Measurements from ENCODE around the gene PPP2R5A.

Gene PPP2R5A

GRCh38 chr1:212410231-212410820, 125.1 kb downstream of the PPP2R5A start:
- no peak for TF ChIP-seq POLR2AphosphoS5 (IDR thresholded peaks at IDR 0.05; ENCODE audit: low read depth, low read length)
- no peak for TF ChIP-seq POLR2A (IDR thresholded peaks at IDR 0.05; ENCODE audit: low read depth, low read length)
- no peak for TF ChIP-seq TAF1 (IDR thresholded peaks at IDR 0.05; ENCODE audit: borderline replicate concordance, low read depth, low read length)
- FAIRE-seq, result no peak
- DNase-seq (ENCODE audit: insufficient read length), result no peak

Measured in GM12892 (cell line).